A549 treated with Mapracorat at 1 μM for 4 hours (cell line): ENCODE data around the gene OLFML3. TPM values are rescaled to one million over a fixed set of nuclear protein-coding genes. Genes with fewer than 3 reads are reported as not detected.

Experiments
- total RNA-seq: library from RNA; stranded (reverse); fragments of 200-300 nt; extraction: Qiagen RNA extraction; gene quantifications from 5 replicates; pipeline ENCODE4 v1.2.3, GENCODE V29; 2022

OLFML3 gene
- total RNA-seq = 3.6 to 4.2 TPM (median 3.9 TPM) in 5 replicates

GRCh38 chr1:113978863-113979702, at the start of gene OLFML3:
OLFML3 (plus strand) TSS chr1:113979474; CDS start chr1:113979517, 43 bp downstream.

Other genes starting within 250 kb of the OLFML3 start
- gene PHTF1, start 220.0 kb upstream of the OLFML3 start, total RNA-seq = 12.7 to 15.0 TPM (median 14.6 TPM) in 5 replicates
- gene RSBN1, start 167.0 kb upstream of the OLFML3 start, total RNA-seq = 2.6 to 4.1 TPM (median 3.5 TPM) in 5 replicates
- not detected in 5 replicates for gene PTPN22, start 107.8 kb upstream of the OLFML3 start, total RNA-seq
- 0.13 to 0.60 TPM (median 0.38 TPM) in 5 replicates for gene BCL2L15, start 91.9 kb upstream of the OLFML3 start, total RNA-seq
- 8.1 to 9.3 TPM (median 8.7 TPM) in 5 replicates for gene AP4B1, start 74.7 kb upstream of the OLFML3 start, total RNA-seq
- 8.7 to 10.5 TPM (median 9.6 TPM) in 5 replicates for gene DCLRE1B, start 74.1 kb upstream of the OLFML3 start, total RNA-seq
- gene HIPK1, start 50.1 kb upstream of the OLFML3 start, total RNA-seq = 11.7 to 17.5 TPM (median 15.4 TPM) in 5 replicates
- gene SYT6, start 174.4 kb downstream of the OLFML3 start, total RNA-seq = 0.34 to 0.57 TPM (median 0.38 TPM) in 5 replicates